GM13976 (cell line): ENCODE measurements around the gene ARL6IP6.

Experiments
- DNase-seq: peaks from one replicate; pipeline ENCODE4 v3.0.0; 2012; ENCODE audit warnings: low spot score
- in situ Hi-C: fragments of 300-500 bp; cut with MboI; formaldehyde crosslinking; loops from one replicate; pipeline ENCODE4 v1.12.0; 2022; ENCODE audit warnings: low sequenced_read_pairs, mixed read lengths, inconsistent platforms; ENCODE audit not compliant: unreplicated experiment
- TF ChIP-seq, protein P1 (sequence below): IDR thresholded peaks from 2 replicates; pipeline ENCODE4 v1.5.1; 2012; ENCODE audit warnings: borderline replicate concordance, mild to moderate bottlenecking; ENCODE audit not compliant: insufficient read depth; ENCODE audit errors: extremely low read depth, missing control alignments, control extremely low read depth

Gene ARL6IP6

DNA sequence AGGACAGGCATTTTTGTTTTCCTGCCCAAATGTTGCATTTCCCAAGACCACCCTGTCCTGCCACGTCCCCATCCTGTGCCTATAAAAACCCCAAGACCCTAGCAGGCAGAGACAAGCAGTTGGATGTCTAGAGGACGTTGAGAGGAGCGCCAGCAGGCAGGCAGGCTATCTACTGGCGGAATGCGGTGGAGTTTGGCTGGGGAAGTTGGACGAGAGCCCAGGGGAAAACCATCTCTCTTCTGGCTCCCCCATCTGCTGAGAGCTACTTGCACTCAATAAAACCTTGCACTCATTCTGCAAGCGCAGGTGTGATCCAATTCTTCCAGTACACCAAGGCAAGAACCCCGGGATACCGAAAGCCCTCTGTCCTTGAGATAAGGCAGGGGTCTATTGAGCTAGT is 72.5 kb downstream of the ARL6IP6 start:
- TF ChIP-seq, protein P1, sequence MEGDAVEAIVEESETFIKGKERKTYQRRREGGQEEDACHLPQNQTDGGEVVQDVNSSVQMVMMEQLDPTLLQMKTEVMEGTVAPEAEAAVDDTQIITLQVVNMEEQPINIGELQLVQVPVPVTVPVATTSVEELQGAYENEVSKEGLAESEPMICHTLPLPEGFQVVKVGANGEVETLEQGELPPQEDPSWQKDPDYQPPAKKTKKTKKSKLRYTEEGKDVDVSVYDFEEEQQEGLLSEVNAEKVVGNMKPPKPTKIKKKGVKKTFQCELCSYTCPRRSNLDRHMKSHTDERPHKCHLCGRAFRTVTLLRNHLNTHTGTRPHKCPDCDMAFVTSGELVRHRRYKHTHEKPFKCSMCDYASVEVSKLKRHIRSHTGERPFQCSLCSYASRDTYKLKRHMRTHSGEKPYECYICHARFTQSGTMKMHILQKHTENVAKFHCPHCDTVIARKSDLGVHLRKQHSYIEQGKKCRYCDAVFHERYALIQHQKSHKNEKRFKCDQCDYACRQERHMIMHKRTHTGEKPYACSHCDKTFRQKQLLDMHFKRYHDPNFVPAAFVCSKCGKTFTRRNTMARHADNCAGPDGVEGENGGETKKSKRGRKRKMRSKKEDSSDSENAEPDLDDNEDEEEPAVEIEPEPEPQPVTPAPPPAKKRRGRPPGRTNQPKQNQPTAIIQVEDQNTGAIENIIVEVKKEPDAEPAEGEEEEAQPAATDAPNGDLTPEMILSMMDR: no peak
- in situ Hi-C loops: no loop called here
- DNase-seq: no peak

DNA sequence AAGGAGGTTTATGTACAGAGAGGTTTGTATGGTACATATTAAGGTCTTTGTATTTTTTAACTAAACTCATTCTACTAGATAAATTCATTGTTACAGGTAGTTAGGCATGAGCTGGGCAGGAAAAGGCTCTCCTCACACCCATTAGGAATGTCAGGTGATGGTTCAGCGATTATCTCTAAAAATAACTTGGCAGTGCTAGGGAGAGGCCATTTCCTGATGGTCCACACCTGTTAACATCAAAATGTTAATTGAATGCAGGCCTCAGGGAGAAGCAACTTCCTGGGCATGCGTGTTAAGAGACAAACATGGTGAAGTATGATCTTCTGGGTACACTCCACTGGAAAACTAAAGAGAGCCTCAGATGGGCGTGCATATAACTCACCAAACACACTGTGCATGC is 73.6 kb downstream of the ARL6IP6 start:
- in situ Hi-C loops: no loop called here
- no peak for DNase-seq
- TF ChIP-seq, protein P1: no peak

DNA sequence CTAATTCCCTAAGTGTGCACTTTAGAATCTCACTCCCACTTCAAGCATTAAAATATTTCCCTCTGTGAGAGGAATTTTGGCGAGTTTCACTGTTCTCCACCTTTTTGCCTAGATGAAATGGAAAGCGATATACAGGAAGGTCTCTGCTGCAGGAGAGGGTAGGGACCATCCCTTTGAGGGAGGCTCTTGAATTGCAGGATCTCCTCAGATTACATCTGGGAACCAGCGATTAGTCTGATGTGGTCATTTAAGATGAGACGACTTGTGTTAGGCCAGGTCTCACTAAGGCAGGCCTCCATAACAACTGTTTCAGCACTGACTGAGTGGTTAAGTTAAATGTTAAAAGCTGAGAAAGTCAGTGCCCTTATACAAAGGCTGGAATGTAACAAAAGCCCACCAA is 74.6 kb downstream of the ARL6IP6 start:
- TF ChIP-seq, protein P1: no peak
- no peak for DNase-seq
- in situ Hi-C loops: no loop called here

GRCh38 chr2:152796941-152797340 is 78.5 kb downstream of the ARL6IP6 start:
- no peak for DNase-seq
- in situ Hi-C loops: no loop called here
- TF ChIP-seq, protein P1: no peak

DNA sequence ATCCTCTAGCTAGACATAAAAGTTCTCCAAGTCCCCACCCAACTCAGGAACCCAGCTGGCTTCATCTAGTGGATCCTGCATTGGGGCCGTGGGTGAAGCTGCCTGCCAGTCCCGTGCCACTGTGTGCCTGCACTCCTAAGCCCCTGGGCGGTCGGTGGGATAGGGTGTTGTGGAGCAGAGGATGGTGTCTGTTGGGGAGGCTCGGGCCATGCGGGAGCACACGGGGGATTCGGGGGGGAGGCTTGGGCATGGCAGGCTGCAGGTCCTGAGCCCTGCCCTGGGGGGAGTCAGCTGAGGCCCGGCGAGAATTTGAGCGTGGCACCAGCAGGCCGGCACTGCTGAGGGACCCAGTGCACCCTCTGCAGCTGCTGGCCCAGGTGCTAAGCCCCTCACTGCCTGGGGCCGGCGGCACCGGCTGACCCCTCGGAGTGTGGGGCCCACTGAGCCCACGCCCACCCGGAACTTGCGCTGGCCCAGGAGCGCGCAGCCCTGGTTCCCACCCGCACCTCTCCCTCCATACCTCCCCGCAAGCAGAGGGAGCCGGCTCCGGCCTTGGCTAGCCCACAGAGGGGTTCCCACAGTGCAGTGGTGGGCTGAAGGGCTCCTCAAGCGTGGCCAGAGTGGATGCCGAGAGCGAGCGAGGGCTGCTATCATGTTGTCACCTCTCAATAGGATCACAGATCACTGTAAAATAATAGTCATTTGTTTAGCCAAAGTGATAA is 86.4 kb downstream of the ARL6IP6 start:
- DNase-seq: no peak
- in situ Hi-C loops: no loop called here
- TF ChIP-seq, protein P1: no peak

GRCh38 chr2:152811916-152812315 is 93.5 kb downstream of the ARL6IP6 start:
- TF ChIP-seq, protein P1: no peak
- no peak for DNase-seq
- in situ Hi-C loops: no loop called here
